PC-3 (cell line): ENCODE results near the gene SYNE4.

Experiments
- CTCF ChIP-seq: fragments of 300-600 bp; sonication (generic); conservative IDR thresholded peaks from 2 replicates; pipeline ENCODE4 v1.5.1; 2017; ENCODE audit warnings: antibody characterized with exemption, low read depth, mild to moderate bottlenecking, low read length
- EZH2 ChIP-seq: fragments of 300-600 bp; sonication (generic); IDR thresholded peaks from one replicate; pipeline ENCODE4 v1.6.1; 2017; ENCODE audit warnings: antibody characterized with exemption, mild to moderate bottlenecking, low read length; ENCODE audit not compliant: unreplicated experiment
- EZH2phosphoT487 ChIP-seq: fragments of 300-600 bp; sonication (generic); IDR thresholded peaks from 2 replicates; pipeline ENCODE4 v1.6.1; 2018; ENCODE audit warnings: mild to moderate bottlenecking, antibody characterized with exemption, low read length, borderline replicate concordance

GRCh38 chr19:36009220-36009619 lies 607 bp upstream of the SYNE4 start:
- TF ChIP-seq CTCF (no peak), EZH2phosphoT487 (no peak), EZH2 (no peak)
